Gastrocnemius medialis (tissue), 4 donors: ENCODE data around the gene RBM23. TPM values are rescaled to one million over a fixed set of nuclear protein-coding genes. Genes with fewer than 3 reads are reported as not detected.

Source experiments
- ATAC-seq, 2 donors: fragments of 150-250 bp; one replicate each; pipeline ENCODE4 v1.9.1; 2016
- DNase-seq, 2 donors: peaks; one replicate each; pipeline ENCODE4 v3.0.0-alpha.2; 2019
- H3K27ac ChIP-seq, 4 donors: fragments of 200-600 bp; sonication (generic); 1 replicate in 1 of 4; 2 replicates in 3 of 4; pipeline ENCODE4 v1.5.1; 2016 to 2018; ENCODE audit warnings: mild to moderate bottlenecking in 2 of 4, moderate library complexity in 1 of 4
- H3K27me3 ChIP-seq, 3 donors: fragments of 200-600 bp; sonication (generic) in 2 of 3; 1 replicate in 1 of 3; 2 replicates in 2 of 3; pipeline versions ENCODE4 v1.5.1 to v1.6.0; 2016 to 2019; ENCODE audit warnings: mild to moderate bottlenecking in 1 of 3, moderate library complexity in 1 of 3
- H3K36me3 ChIP-seq, 2 donors: fragments of 200-600 bp; sonication (generic) in 1 of 2; one replicate each; pipeline ENCODE4 v1.5.1; 2017 to 2018
- H3K4me1 ChIP-seq, 2 donors: fragments of 200-600 bp; sonication (generic) in 1 of 2; one replicate each; pipeline ENCODE4 v1.5.1; 2016 to 2017; ENCODE audit warnings: mild to moderate bottlenecking in 2 of 2
- H3K4me3 ChIP-seq, 4 donors: fragments of 200-600 bp; sonication (generic) in 3 of 4; 1 replicate in 1 of 4; 2 replicates in 3 of 4; pipeline ENCODE4 v1.5.1; 2016 to 2019; ENCODE audit warnings: mild to moderate bottlenecking in 2 of 4
- H3K9me3 ChIP-seq, 3 donors: fragments of 200-600 bp; sonication (generic) in 2 of 3; 1 replicate in 1 of 3; 2 replicates in 2 of 3; pipeline ENCODE4 v1.5.1; 2016 to 2019
- CTCF ChIP-seq, 5 experiments: fragments of 450-650 bp in 3 of 5; fragments of 200-600 bp in 2 of 5; sonication (generic) in 2 of 5; IDR thresholded peaks in 4 of 5; conservative IDR thresholded peaks in 1 of 5; 1 replicate in 4 of 5; 2 replicates in 1 of 5; pipeline ENCODE4 v1.5.1; 2016 to 2019; ENCODE audit warnings: antibody characterized with exemption in 5 of 5, mild to moderate bottlenecking in 3 of 5, moderate library complexity in 3 of 5
- POLR2A ChIP-seq, 2 donors: fragments of 450-650 bp; IDR thresholded peaks; one replicate each; pipeline ENCODE4 v1.6.1; 2017; ENCODE audit warnings: antibody characterized with exemption in 2 of 2, mild to moderate bottlenecking in 2 of 2, moderate library complexity in 2 of 2
- in situ Hi-C, 4 donors: fragments of 200-750 bp; cut with MboI; loops; one replicate each; pipeline versions ENCODE4 v1.15.0 to v1.8.0; 2017; ENCODE audit warnings: low sequenced_read_pairs in 4 of 4
- intact Hi-C: fragments of 100-400 bp; cut with DNase I; formaldehyde crosslinking; loops from one replicate; pipeline ENCODE4 v1.15.1; 2023; ENCODE audit warnings: low total_unique reads
- total RNA-seq, 4 donors: library from RNA; depleted of rRNA; stranded (reverse); fragments of >200 nt; gene quantifications; one replicate each; pipeline versions ENCODE4 v1.1.0 to v1.2.3, GENCODE V29; 2016

Gene RBM23
- total RNA-seq, 4 donors from 2014 or later, result 37.7 to 83.3 (median 62.1) TPM

GRCh38 chr14:22878271-22879246 lies 40.4 kb downstream of the RBM23 start:
- DNase-seq (no peak), ATAC-seq (no peak)
- intact Hi-C loops (no loop called here), in situ Hi-C loops (no loop called here)
- H3K4me3 ChIP-seq, result no peak overlapping the region
- TF ChIP-seq POLR2A (IDR thresholded peaks at IDR 0.05) (no peak), CTCF (IDR thresholded peaks at IDR 0.05 in 4 of 5, conservative IDR thresholded peaks at IDR 0.05 in 1 of 5) (no peak)
- H3K27ac ChIP-seq, result no peak overlapping the region
- no peaks in the 10 kb centered on the region for H3K4me1 ChIP-seq
- H3K36me3 ChIP-seq, result peaks cover 0 to 57% of the 10 kb centered on the region in 2 donors
- H3K27me3 ChIP-seq, result peaks cover 4 to 7% (median 5%) of the 10 kb centered on the region in 3 donors
- H3K9me3 ChIP-seq, result no peaks in the 10 kb centered on the region

DNA sequence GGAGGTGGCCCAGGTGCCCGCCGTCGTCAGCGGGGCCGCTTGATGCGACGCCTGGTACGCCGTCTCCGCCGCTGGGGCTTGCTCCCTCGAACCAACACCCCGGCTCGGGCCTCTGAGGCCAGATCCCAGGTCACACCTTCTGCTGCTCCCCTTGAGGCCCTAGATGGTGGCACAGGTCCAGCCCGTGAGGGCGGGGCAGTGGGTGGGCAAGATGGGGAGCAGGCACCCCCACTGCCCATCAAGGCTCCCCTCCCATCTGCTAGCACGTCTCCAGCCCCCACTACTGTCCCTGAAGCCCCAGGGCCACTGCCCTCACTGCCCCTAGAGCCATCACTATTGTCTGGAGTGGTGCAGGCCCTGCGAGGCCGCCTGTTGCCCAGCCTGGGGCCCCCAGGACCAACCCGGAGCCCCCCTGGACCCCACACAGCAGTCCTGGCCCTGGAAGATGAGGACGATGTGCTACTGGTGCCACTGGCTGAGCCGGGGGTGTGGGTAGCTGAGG lies 41.9 kb downstream of the RBM23 start:
- no peak for TF ChIP-seq CTCF (IDR thresholded peaks at IDR 0.05 in 4 of 5, conservative IDR thresholded peaks at IDR 0.05 in 1 of 5)
- no peak for TF ChIP-seq POLR2A (IDR thresholded peaks at IDR 0.05)
- Histone ChIP-seq H3K36me3 (peaks cover 0 to 63% of the 10 kb centered on the region in 2 donors), H3K4me1 (peaks cover 8 to 10% of the 10 kb centered on the region in 2 donors), H3K4me3 (no peak overlapping the region), H3K27ac (no peak overlapping the region), H3K9me3 (no peaks in the 10 kb centered on the region), H3K27me3 (peaks cover 0 to 3% (median 0%) of the 10 kb centered on the region in 3 donors)
- in situ Hi-C loops, result no loop called here
- DNase-seq (no peak), ATAC-seq (no peak)
- intact Hi-C loops, result no loop called here

DNA sequence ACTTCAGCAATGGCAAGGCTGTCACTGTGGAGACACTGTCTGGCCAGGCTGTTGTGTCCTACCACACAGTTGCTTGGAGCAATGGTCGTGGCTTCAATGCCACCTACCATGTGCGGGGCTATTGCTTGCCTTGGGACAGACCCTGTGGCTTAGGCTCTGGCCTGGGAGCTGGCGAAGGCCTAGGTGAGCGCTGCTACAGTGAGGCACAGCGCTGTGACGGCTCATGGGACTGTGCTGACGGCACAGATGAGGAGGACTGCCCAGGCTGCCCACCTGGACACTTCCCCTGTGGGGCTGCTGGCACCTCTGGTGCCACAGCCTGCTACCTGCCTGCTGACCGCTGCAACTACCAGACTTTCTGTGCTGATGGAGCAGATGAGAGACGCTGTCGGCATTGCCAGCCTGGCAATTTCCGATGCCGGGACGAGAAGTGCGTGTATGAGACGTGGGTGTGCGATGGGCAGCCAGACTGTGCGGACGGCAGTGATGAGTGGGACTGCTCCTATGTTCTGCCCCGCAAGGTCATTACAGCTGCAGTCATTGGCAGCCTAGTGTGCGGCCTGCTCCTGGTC lies 43.1 kb downstream of the RBM23 start:
- ATAC-seq, result no peak
- Histone ChIP-seq H3K4me1 (peaks cover 10 to 12% of the 10 kb centered on the region in 2 donors), H3K27me3 (no peaks in the 10 kb centered on the region), H3K27ac (no peak overlapping the region), H3K9me3 (no peaks in the 10 kb centered on the region), H3K4me3 (no peak overlapping the region), H3K36me3 (peaks cover 0 to 63% of the 10 kb centered on the region in 2 donors)
- DNase-seq, result no peak
- no peak for TF ChIP-seq POLR2A (IDR thresholded peaks at IDR 0.05)
- TF ChIP-seq CTCF (IDR thresholded peaks at IDR 0.05 in 4 of 5, conservative IDR thresholded peaks at IDR 0.05 in 1 of 5), result no peak
- intact Hi-C loops, result no loop called here
- in situ Hi-C loops, result no loop called here

DNA sequence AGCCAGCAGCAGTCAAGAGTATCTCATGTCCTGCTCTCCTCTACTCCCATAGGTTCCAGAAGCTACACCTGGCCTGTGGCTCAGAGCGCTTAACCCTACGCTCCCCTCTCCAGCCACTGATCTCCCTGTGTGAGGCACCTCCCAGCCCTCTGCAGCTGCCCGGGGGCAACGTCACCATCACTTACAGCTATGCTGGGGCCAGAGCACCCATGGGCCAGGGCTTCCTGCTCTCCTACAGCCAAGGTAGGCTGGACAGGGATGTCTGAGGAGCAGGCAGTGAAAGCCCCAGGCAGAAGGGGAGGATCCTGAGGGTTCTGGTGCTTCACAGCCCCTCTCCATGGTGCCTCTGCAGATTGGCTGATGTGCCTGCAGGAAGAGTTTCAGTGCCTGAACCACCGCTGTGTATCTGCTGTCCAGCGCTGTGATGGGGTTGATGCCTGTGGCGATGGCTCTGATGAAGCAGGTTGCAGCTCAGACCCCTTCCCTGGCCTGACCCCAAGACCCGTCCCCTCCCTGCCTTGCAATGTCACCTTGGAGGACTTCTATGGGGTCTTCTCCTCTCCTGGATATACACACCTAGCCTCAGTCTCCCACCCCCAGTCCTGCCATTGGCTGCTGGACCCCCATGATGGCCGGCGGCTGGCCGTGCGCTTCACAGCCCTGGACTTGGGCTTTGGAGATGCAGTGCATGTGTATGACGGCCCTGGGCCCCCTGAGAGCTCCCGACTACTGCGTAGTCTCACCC lies 43.8 kb downstream of the RBM23 start:
- in situ Hi-C loops (no loop called here), intact Hi-C loops (no loop called here)
- TF ChIP-seq CTCF (IDR thresholded peaks at IDR 0.05 in 4 of 5, conservative IDR thresholded peaks at IDR 0.05 in 1 of 5), result no peak
- TF ChIP-seq POLR2A (IDR thresholded peaks at IDR 0.05), result no peak
- Histone ChIP-seq H3K27ac (no peak overlapping the region), H3K4me1 (peaks cover 16 to 19% of the 10 kb centered on the region in 2 donors), H3K4me3 (no peak overlapping the region), H3K36me3 (peaks cover 0 to 63% of the 10 kb centered on the region in 2 donors), H3K27me3 (no peaks in the 10 kb centered on the region), H3K9me3 (no peaks in the 10 kb centered on the region)
- DNase-seq (no peak), ATAC-seq (no peak)
